Measurements from ENCODE around the gene KCNH2. TPM values are rescaled to one million over a fixed set of nuclear protein-coding genes. Genes with fewer than 3 reads are reported as not detected.

Gene KCNH2
- total RNA-seq, 1 experiment from 2014 or later: 0.09 TPM

GRCh38 chr7:150926066-150926465, 52.1 kb downstream of the KCNH2 start:
- no TSS peak for BruUV-seq (replicated peaks)
- Mint-ChIP-seq H3K36me3 (ENCODE audit: insufficient read depth, unreplicated experiment) (no peaks in the 10 kb centered on the region), H3K4me3 (ENCODE audit: unreplicated experiment) (no peak overlapping the region), H3K9me3 (ENCODE audit: unreplicated experiment) (no peaks in the 10 kb centered on the region), H3K27ac (ENCODE audit: low read depth, unreplicated experiment) (no peak overlapping the region), H3K4me1 (ENCODE audit: insufficient read depth, unreplicated experiment) (no peaks in the 10 kb centered on the region), H3K27me3 (ENCODE audit: insufficient read depth, unreplicated experiment) (peaks cover 15% of the 10 kb centered on the region)
- TF ChIP-seq CTCF (IDR thresholded peaks at IDR 0.05; ENCODE audit: unreplicated experiment): no peak
- no peak for DNase-seq (ENCODE audit: unreplicated experiment)
- ChIA-PET CTCF (interaction anchor here (1.1 kb wide), 1 partner anchor 28 kb away, joined by 3 read pairs; no protein-coding TSS in a partner anchor), POLR2A (interaction anchor here (0.8 kb wide), 1 partner anchor 101 kb away, joined by 3 read pairs; no protein-coding TSS in a partner anchor)
- intact Hi-C loops (cut with micrococcal nuclease): no loop called here

GRCh38 chr7:150924369-150924781, 53.7 kb downstream of the KCNH2 start:
- Mint-ChIP-seq H3K9me3 (ENCODE audit: unreplicated experiment) (no peaks in the 10 kb centered on the region), H3K4me1 (ENCODE audit: insufficient read depth, unreplicated experiment) (no peaks in the 10 kb centered on the region), H3K27ac (ENCODE audit: low read depth, unreplicated experiment) (no peak overlapping the region), H3K27me3 (ENCODE audit: insufficient read depth, unreplicated experiment) (peaks cover 22% of the 10 kb centered on the region), H3K36me3 (ENCODE audit: insufficient read depth, unreplicated experiment) (no peaks in the 10 kb centered on the region), H3K4me3 (ENCODE audit: unreplicated experiment) (no peak overlapping the region)
- intact Hi-C loops (cut with micrococcal nuclease): no loop called here
- no TSS peak for BruUV-seq (replicated peaks)
- no peak for DNase-seq (ENCODE audit: unreplicated experiment)
- POLR2A ChIA-PET: no interaction called here
- no peak for TF ChIP-seq CTCF (IDR thresholded peaks at IDR 0.05; ENCODE audit: unreplicated experiment)
- CTCF ChIA-PET: interaction anchor here (0.6 kb wide), 1 partner anchor 63 kb away, joined by 3 read pairs; no protein-coding TSS in a partner anchor

- Mint-ChIP-seq H3K36me3 (ENCODE audit: insufficient read depth, unreplicated experiment) (no peaks in the 10 kb centered on the region), H3K27ac (ENCODE audit: low read depth, unreplicated experiment) (no peak overlapping the region), H3K4me1 (ENCODE audit: insufficient read depth, unreplicated experiment) (no peaks in the 10 kb centered on the region), H3K9me3 (ENCODE audit: unreplicated experiment) (no peaks in the 10 kb centered on the region), H3K4me3 (ENCODE audit: unreplicated experiment) (no peak overlapping the region), H3K27me3 (ENCODE audit: insufficient read depth, unreplicated experiment) (peaks cover 28% of the 10 kb centered on the region)
- POLR2A ChIA-PET: no interaction called here
- no TSS peak for BruUV-seq (replicated peaks)
- CTCF ChIA-PET: interaction anchor here (1.0 kb wide), 1 partner anchor 20 kb away, joined by 3 read pairs; no protein-coding TSS in a partner anchor
- DNase-seq (ENCODE audit: unreplicated experiment): no peak
- intact Hi-C loops (cut with micrococcal nuclease): no loop called here
- no peak for TF ChIP-seq CTCF (IDR thresholded peaks at IDR 0.05; ENCODE audit: unreplicated experiment)
Observed at GRCh38 chr7:150923802-150924201, 54.3 kb downstream of the KCNH2 start.

- Mint-ChIP-seq H3K27me3 (ENCODE audit: insufficient read depth, unreplicated experiment) (peaks cover 34% of the 10 kb centered on the region), H3K4me1 (ENCODE audit: insufficient read depth, unreplicated experiment) (no peaks in the 10 kb centered on the region), H3K36me3 (ENCODE audit: insufficient read depth, unreplicated experiment) (no peaks in the 10 kb centered on the region), H3K9me3 (ENCODE audit: unreplicated experiment) (no peaks in the 10 kb centered on the region), H3K4me3 (ENCODE audit: unreplicated experiment) (no peak overlapping the region), H3K27ac (ENCODE audit: low read depth, unreplicated experiment) (no peak overlapping the region)
- POLR2A ChIA-PET: no interaction called here
- no peak for TF ChIP-seq CTCF (IDR thresholded peaks at IDR 0.05; ENCODE audit: unreplicated experiment)
- no TSS peak for BruUV-seq (replicated peaks)
- DNase-seq (ENCODE audit: unreplicated experiment): no peak
- intact Hi-C loops (cut with micrococcal nuclease): no loop called here
- CTCF ChIA-PET: interaction anchor here (1.0 kb wide), 1 partner anchor 20 kb away, joined by 3 read pairs; no protein-coding TSS in a partner anchor
Observed at GRCh38 chr7:150923196-150923595, 54.9 kb downstream of the KCNH2 start.
